Activated CD8-positive, alpha-beta memory T cell treated with anti-CD3 and anti-CD28 coated beads for 1 hour (primary cell): ENCODE results near the gene GALNT10.

Source experiments
- DNase-seq, 2 donors: peaks; one replicate each; pipeline ENCODE4 v3.0.0-alpha.2; 2020; ENCODE audit warnings: low read depth in 1 of 2; ENCODE audit errors: extremely low read depth in 1 of 2

Gene GALNT10

GRCh38 chr5:154317916-154318315, 127.4 kb downstream of the GALNT10 start:
- DNase-seq = no peak

- DNase-seq = no peak
These were observed 128.2 kb downstream of the GALNT10 start for GRCh38 chr5:154318691-154319090.

- no peak for DNase-seq
These were observed 129.2 kb downstream of the GALNT10 start for GRCh38 chr5:154319736-154320135.

DNA sequence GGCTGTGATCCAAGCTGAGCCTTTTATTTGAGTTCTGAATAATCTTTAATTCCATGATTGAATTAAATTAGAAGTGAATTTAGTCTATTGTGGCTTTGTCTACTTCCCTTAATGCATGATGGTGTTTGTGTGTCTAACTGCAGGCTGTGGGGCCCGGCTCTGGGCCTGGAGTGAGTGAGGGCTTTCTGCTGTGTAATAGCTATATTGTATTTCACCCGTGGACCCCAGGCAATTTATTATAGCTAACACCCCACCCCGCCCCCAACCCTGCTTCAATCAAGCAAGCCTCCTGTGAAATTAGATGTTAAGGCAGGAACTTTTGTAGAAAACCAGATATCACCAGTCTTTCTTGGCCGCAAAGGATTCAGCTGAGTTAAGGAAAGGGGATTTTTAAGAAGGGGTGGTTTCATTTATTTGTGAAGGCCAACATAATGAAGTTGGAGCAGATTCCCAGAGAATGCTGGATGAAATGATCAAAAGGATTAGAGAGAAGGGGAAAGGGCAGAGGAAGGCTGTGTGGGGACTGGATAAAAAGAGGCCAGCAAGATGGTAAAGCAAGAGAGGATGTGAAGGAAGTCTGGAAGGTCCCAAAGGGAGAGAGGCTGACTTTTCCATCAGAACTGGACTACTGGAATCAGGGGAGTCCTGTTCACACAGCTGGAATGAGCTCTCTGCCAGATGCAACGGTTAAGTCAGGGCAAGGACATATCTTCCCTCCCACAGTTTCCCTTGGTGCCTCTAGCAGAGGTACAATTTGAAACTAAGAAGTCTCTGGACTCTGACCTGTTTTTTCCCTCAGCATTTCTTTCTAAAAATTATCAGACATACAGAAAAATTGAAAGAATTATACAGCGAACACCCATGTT, 129.9 kb downstream of the GALNT10 start:
- DNase-seq = no peak

- DNase-seq = no peak
These were observed 131.0 kb downstream of the GALNT10 start for GRCh38 chr5:154321546-154321945.

- no peak for DNase-seq
These were observed 133.5 kb downstream of the GALNT10 start for GRCh38 chr5:154324033-154324432.

GRCh38 chr5:154325566-154325965, 135.0 kb downstream of the GALNT10 start:
- no peak for DNase-seq

DNA sequence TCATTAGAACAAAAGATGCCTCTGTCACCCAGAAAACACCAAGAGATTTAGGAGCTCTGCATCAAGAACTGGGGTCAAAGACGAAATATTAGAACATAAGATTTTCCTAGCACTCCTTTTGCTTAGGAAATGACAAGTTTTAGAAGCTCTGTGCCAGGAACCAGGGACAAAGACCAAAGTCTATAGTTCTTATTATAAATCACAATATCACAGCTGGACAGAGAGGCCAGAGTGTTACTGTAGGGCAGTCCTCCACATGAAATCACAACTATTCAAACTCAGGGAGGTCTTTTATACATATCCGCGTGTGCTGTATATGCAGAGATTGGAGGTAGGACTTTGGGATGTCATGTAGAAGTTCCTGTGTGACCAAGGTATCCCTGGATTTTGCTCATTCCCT, 138.5 kb downstream of the GALNT10 start:
- no peak for DNase-seq

DNA sequence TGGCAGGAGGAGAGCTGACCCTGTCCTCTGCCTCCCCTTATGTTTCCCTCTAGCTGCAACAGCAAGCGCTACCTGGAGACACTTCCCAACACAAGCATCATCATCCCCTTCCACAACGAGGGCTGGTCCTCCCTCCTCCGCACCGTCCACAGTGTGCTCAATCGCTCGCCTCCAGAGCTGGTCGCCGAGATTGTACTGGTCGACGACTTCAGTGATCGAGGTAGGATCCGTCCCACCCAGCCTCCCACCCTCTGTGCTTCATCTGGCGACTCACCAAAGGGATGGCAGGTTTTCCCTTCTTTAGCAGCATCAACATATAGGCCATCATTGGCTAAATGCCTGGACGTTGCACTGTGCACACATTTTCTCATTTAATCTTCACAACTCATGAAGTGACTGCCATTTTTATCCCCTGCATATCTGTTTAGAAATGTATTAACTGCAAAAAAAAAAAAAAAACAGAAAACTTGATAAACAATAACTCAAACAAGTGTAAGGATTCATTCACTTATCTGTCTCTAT, 139.0 kb downstream of the GALNT10 start:
- DNase-seq = no peak

GRCh38 chr5:154330097-154330667, 139.6 kb downstream of the GALNT10 start:
- no peak for DNase-seq

DNA sequence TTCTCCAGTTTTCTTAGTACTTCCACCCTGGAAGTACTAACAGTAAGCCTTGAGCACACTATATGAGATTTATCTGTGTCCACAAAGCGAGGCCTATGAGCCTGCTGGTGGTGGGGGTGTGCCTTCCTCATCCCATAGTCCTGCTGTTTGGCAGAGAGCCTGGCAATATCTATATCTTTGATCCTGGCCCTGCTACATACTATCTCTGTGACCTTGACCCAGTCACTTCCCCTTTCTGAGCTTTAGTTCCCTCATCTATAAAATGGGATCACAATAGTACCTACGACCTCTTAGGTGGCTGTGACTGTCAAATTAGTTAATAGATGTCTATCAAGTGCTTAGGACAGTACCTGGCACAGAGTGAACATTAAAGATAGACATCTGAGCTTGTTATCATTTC, 140.7 kb downstream of the GALNT10 start:
- DNase-seq = no peak

GRCh38 chr5:154331924-154332323, 141.4 kb downstream of the GALNT10 start:
- DNase-seq = no peak

DNA sequence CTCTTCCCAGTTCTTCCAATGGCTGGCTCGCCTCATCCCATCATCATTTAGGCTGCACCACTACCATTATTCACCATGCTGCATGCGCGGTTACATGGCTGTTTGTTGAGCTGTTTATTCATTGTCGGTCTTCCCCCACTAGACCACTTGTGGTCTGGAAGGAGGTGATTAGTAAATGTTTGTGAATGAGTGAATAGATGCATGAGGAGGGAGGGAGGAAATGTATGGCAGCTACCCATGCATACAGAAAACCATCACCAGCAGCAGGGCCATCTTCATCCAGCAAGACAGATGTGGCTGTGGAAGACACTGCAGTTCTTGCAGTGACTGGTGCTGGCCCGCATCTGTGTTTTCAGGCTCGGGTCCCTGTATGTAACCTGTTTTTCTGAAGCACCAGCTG, 141.9 kb downstream of the GALNT10 start:
- DNase-seq = no peak

- DNase-seq = no peak
These were observed 142.5 kb downstream of the GALNT10 start for GRCh38 chr5:154333016-154333415.

DNA sequence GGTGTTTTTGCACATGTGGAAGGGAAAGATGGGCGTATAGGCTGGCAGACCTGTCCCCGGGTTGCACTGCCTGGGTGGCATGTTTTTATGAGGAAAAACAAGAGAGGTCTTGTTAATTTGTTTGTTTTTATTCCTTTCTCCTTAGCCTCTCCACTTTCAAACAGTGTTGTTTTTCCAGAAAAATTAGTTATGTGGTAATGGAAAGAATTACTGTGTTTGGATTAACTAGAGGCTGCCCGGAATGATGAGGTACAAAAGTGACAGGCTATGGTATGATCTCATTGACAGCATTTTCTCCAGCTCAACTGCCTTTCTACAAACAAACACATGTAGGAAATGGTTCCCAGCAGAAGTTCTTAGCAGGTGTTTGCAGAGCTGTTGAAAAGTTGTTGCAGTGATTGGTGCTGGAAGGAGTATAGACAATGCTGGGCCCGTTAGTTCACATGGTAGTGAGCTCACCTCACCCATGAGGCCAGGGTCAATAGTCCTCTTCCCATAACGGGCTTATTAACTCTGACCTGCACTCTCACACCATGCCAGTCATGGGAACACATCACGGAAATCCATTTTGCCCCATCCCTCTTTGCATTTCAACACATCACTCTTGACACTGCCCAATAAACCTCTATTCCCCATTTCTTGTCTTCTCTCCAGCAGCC, 144.0 kb downstream of the GALNT10 start:
- DNase-seq = no peak

DNA sequence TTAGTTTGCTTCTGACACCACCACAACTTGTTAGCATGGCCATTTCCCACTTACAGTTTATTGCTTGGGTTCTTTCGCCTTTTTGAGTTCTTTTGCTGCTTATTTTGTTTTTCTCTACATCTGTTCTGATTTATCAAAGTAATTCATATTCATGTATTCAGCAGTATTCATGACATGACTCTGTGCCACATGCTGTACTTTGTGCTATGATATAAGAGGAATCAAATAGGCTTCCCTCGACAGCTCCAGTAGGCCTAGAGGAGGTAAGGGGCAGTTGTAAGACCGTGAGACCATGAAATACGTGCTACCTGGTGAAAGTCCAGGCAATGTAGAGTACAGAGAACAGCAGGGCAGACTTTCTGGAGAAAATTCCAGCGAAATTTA, 144.5 kb downstream of the GALNT10 start:
- DNase-seq = no peak

DNA sequence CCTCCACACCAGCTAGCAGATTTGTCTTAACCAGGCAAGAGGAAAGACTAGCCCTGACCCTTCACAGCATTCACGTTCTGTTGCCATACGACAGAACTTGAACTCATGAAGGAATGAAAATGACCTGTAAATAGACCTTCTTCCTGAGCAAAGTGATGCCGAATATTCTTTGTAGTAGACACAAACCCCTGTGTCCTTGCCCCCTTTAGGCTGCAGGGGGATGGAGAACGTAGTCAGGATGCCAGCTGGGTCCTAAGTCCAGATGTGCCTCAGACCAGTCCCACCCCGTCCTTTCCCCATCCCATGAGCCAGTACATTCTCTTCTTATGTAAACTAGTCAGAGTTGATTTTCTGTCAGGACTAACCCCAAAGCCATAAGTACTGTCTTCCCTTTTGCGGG, 151.1 kb downstream of the GALNT10 start:
- DNase-seq = no peak

GRCh38 chr5:154342211-154342610, 151.7 kb downstream of the GALNT10 start:
- DNase-seq = no peak

GRCh38 chr5:154342963-154343362, 152.4 kb downstream of the GALNT10 start:
- DNase-seq = no peak

DNA sequence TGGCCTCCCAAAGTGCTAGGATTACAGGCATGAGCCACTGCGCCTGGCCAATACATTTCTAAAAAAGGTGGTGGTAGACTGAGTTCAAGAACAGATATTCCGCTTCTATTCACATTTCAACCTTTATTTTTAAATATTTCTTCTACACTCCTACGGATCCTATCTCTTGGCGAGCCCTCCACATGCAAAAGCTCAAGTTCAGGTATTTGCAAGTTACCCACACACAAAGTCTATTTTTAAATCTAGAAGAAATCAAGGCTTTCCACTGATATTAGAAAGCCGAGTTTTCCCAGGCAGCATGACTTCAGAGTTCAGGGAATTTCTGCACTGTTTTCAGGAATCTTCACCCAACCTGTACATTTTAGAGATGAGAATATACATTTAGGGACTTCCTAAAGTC, 153.9 kb downstream of the GALNT10 start:
- DNase-seq = no peak

- DNase-seq = no peak
These were observed 154.9 kb downstream of the GALNT10 start for GRCh38 chr5:154345255-154345952.
